Measurements from ENCODE around the gene RARA.
A peak's percentile ranks its signal among the peaks of the same experiment; 100 is the strongest.

RARA gene

DNA sequence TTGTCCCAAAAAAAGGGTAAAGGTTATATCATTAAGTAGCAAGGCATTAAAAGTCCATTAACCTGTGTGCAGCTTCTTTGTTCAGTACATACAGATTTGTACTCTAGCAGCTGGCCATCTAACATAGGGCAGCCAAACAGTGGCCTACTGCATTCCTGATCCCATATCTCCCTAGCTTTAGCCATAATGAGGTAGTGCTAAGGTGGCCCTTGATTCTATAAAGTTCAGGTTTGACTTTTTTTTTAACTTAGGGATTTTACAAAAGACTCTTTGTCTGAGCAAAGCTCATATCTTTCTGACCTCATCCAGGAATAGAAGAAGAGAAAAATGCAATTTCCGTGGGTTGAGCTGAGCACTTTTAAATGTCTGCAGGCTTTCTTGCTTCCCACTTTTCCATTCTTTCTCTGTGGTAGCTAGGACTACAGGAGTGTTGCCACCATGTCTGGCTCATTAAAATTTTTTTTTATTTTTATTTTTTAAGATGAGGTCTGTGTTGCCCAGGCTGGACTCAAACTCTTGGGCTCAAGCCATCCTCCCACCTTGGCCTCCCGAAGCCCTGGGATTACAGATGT lies 40.8 kb upstream of the RARA start:
- DNase-seq (ENCODE audit: low read depth) = no peak
- H3K4me3 ChIP-seq (ENCODE audit: low read length) = no peak overlapping the region
- TF ChIP-seq CTCF (IDR thresholded peaks at IDR 0.05; ENCODE audit: insufficient read depth, low read depth, low read length, missing control alignments) = no peak

DNA sequence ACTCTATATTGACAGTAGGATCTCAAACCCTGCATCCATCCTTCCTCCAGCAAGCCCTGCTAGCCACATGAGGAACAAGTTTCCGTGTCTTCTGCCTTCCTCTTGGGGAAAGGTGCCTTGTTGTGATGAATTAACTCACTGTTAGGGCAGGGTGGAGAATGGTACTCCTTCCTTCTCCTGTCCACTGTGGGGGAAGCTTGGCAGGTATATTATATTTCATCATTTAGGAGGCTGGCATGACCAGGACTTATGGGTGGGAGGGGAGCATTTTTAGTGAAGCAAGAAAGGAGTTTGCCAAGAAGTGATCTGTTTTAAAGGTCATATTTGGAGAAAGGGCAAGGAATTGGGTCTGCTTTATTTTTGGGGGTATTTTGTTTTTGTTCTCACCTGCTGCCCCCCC lies 30.6 kb upstream of the RARA start:
- DNase-seq (ENCODE audit: low read depth) = no peak
- no peak for TF ChIP-seq CTCF (IDR thresholded peaks at IDR 0.05; ENCODE audit: insufficient read depth, low read depth, low read length, missing control alignments)
- H3K4me3 ChIP-seq (ENCODE audit: low read length) = no peak overlapping the region

- DNase-seq (ENCODE audit: low read depth) = no peak
- H3K4me3 ChIP-seq (ENCODE audit: low read length) = no peak overlapping the region
- TF ChIP-seq CTCF (IDR thresholded peaks at IDR 0.05; ENCODE audit: insufficient read depth, low read depth, low read length, missing control alignments) = no peak
Observed at GRCh38 chr17:40279402-40279801, 29.6 kb upstream of the RARA start.

- DNase-seq (ENCODE audit: low read depth) = no peak
- no peak overlapping the region for H3K4me3 ChIP-seq (ENCODE audit: low read length)
- TF ChIP-seq CTCF (IDR thresholded peaks at IDR 0.05; ENCODE audit: insufficient read depth, low read depth, low read length, missing control alignments) = no peak
Observed at GRCh38 chr17:40281663-40282062, 27.3 kb upstream of the RARA start.

GRCh38 chr17:40283662-40284061 lies 25.3 kb upstream of the RARA start:
- H3K4me3 ChIP-seq (ENCODE audit: low read length) = peak overlapping the region; percentile 46
- peak; percentile 90 for DNase-seq (ENCODE audit: low read depth)
- TF ChIP-seq CTCF (IDR thresholded peaks at IDR 0.05; ENCODE audit: insufficient read depth, low read depth, low read length, missing control alignments) = no peak

- DNase-seq (ENCODE audit: low read depth) = peak; percentile 97
- H3K4me3 ChIP-seq (ENCODE audit: low read length) = peak overlapping the region; percentile 46
Observed at GRCh38 chr17:40284085-40284713, 24.8 kb upstream of the RARA start.

More at GRCh38 chr17:40284085-40284713, 24.8 kb upstream of the RARA start:
- peak; percentile 45 for TF ChIP-seq CTCF (IDR thresholded peaks at IDR 0.05; ENCODE audit: insufficient read depth, low read depth, low read length, missing control alignments)

Measured in epithelial cell of esophagus (primary cell).